ENCODE data around the gene COL23A1. TPM values are rescaled to one million over a fixed set of nuclear protein-coding genes. Genes with fewer than 3 reads are reported as not detected.
A peak's percentile ranks its signal among the peaks of the same experiment; 100 is the strongest.

COL23A1 gene
- total and polyA plus RNA-seq, 8 donors: 0.52 to 9.5 (median 7.5) TPM

- intact Hi-C loops (cut with DNase I): no loop called here
- no peak overlapping the region for H3K27ac ChIP-seq
- no peak overlapping the region for H3K4me3 ChIP-seq
- TF ChIP-seq CTCF (IDR thresholded peaks at IDR 0.05): no peak
- no peak for DNase-seq
- no peaks in the 10 kb centered on the region for H3K9me3 ChIP-seq
- H3K36me3 ChIP-seq: no peaks in the 10 kb centered on the region
- peaks cover 0 to 1% of the 10 kb centered on the region in 2 donors for H3K4me1 ChIP-seq
- no peak for ATAC-seq
- no peaks in the 10 kb centered on the region for H3K27me3 ChIP-seq
These were observed 40.3 kb upstream of the COL23A1 start for GRCh38 chr5:178630475-178630930.

DNA sequence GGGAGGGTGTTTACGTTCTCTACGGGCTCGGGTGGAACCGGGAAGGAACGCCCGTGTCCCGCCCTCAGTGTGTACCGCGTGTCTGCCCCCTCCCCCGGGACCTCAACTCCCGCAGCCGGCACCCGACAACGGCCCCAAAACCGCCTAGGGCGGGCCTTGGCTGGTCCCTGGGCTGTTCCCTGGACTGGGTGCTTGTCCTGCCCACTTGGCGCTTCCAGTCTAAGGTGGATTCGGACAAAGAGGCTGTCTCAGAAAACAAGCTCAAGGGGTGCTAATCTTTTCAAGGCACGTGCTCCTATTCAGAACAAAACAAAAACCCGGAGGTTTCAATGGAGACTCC lies 37.0 kb upstream of the COL23A1 start:
- Histone ChIP-seq H3K4me3 (peak overlapping the region; percentile 66 to 87), H3K27me3 (no peaks in the 10 kb centered on the region), H3K27ac (peak overlapping the region; percentile 94), H3K9me3 (no peaks in the 10 kb centered on the region), H3K36me3 (peaks cover 0 to 8% of the 10 kb centered on the region in 2 donors), H3K4me1 (peaks cover 18 to 33% of the 10 kb centered on the region in 2 donors)
- ATAC-seq (no peak), DNase-seq (no peak)
- TF ChIP-seq CTCF (IDR thresholded peaks at IDR 0.05): no peak
- intact Hi-C loops (cut with DNase I): no loop called here

DNA sequence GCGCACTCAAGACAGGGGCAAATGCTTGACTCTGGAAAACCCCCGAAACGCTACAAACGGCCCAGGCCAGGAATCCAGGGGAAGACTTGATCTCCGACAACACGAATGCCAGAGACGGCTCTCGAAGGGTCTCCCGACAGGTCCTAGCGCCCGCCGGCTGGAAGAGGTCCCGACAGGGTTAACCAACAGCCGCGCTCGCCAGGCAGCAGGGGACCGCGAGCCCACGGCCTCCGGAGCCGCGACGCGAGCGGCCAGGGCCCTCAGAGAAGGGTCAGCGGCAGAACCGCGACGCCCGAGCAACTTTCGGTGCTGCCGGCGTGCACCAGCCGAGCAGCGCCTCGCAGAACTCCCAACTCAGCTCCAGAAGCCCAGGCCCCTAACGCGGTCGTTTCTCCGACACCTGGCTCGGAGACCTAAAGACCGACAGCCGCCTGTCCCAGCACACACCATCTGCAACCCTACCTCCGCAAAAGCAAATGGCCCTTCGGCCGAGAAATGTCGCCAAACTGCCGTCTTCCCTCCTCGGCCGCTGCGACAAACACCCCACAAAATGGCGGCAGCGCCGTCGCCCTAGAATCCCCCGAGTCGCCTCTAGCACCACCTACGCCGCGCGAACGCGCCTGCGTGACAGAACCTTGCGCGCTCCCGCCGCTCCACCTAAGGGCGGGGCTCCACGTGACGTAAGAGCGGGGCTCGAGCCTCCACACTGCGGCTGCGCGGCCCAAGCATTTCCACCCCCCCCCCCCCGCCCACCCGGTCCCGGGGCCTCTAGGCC lies 36.5 kb upstream of the COL23A1 start, which contains the start of gene CLK4:
Gene CLK4 (minus strand): TSS at position 567 of the 775 bp plus-strand sequence. CDS start 3,634 bp downstream, outside the sequence.
- ATAC-seq: peak; percentile 97
- H3K9me3 ChIP-seq: no peaks in the 10 kb centered on the region
- no peak for TF ChIP-seq CTCF (IDR thresholded peaks at IDR 0.05)
- peaks cover 18 to 35% of the 10 kb centered on the region in 2 donors for H3K4me1 ChIP-seq
- no peaks in the 10 kb centered on the region for H3K27me3 ChIP-seq
- intact Hi-C loops (cut with DNase I): no loop called here
- H3K27ac ChIP-seq: peak within 1 kb of the TSS; percentile 94
- DNase-seq: peak; percentile 93 to 100 (median 98)
- H3K36me3 ChIP-seq: peaks cover 0 to 14% of the 10 kb centered on the region in 2 donors
- peak within 1 kb of the TSS; percentile 66 to 87 for H3K4me3 ChIP-seq

DNA sequence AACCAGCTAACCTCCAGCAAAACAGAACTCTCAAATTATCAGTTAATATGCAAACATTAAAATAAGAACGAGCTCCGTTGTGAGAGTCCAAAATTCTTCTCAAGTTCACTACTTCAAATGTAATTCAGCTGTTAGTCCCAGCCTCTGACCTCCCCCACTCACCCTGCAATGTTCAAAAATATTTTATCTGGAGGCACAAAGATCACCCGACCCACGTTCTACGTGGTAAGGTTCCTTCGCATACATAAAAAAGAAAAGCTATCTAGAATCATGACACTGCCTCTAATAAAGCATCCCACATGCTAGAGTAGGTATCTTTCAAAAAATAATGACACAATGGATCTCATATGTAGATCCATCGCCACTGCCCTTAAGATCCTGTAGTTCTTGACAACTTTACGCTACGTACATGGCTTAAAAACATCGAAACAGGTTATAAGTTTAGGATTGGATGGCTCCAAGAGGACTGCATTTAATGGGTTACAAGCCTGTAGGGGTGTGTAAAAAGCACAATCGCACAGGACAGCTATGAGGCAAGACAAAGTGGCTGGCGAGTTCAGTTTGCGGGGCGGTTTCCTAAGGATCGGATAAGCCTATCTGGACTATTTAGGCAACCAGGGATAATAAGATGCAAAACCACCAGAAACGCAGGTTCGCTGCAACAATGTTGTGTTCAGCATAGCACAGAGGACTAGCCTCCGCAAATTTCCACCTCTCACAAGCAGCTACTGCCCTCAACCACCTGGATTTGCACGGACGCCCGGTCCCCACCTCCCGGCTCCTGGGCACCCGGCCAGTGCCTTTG lies 35.7 kb upstream of the COL23A1 start:
- Histone ChIP-seq H3K36me3 (peaks cover 0 to 21% of the 10 kb centered on the region in 2 donors), H3K9me3 (no peaks in the 10 kb centered on the region), H3K27ac (peak overlapping the region; percentile 94), H3K4me3 (peak overlapping the region; percentile 66 to 87), H3K27me3 (no peaks in the 10 kb centered on the region), H3K4me1 (peaks cover 18 to 35% of the 10 kb centered on the region in 2 donors)
- peak in 1 of 4 donors; percentile 30 for DNase-seq
- intact Hi-C loops (cut with DNase I): no loop called here
- peak; percentile 45 for ATAC-seq
- TF ChIP-seq CTCF (IDR thresholded peaks at IDR 0.05): no peak
